HL-60/S4 treated with retinoic acid at 250 ng/mL for 4 days and 3 days (cell line): ENCODE measurements around the gene SCN4B.

Source experiments
- in situ Hi-C: fragments of 300-500 bp; cut with MboI; formaldehyde crosslinking; loops from 2 replicates; pipeline ENCODE4 v1.7.0; 2022; ENCODE audit warnings: low sequenced_read_pairs

SCN4B gene

GRCh38 chr11:118105657-118106305, 46.8 kb downstream of the SCN4B start:
- in situ Hi-C loops, result no loop called here

GRCh38 chr11:118104491-118104890, 48.1 kb downstream of the SCN4B start:
- in situ Hi-C loops, result no loop called here

- in situ Hi-C loops, result no loop called here
These were observed 49.8 kb downstream of the SCN4B start for GRCh38 chr11:118102721-118103261.

GRCh38 chr11:118100691-118101232, 51.9 kb downstream of the SCN4B start:
- in situ Hi-C loops, result no loop called here

DNA sequence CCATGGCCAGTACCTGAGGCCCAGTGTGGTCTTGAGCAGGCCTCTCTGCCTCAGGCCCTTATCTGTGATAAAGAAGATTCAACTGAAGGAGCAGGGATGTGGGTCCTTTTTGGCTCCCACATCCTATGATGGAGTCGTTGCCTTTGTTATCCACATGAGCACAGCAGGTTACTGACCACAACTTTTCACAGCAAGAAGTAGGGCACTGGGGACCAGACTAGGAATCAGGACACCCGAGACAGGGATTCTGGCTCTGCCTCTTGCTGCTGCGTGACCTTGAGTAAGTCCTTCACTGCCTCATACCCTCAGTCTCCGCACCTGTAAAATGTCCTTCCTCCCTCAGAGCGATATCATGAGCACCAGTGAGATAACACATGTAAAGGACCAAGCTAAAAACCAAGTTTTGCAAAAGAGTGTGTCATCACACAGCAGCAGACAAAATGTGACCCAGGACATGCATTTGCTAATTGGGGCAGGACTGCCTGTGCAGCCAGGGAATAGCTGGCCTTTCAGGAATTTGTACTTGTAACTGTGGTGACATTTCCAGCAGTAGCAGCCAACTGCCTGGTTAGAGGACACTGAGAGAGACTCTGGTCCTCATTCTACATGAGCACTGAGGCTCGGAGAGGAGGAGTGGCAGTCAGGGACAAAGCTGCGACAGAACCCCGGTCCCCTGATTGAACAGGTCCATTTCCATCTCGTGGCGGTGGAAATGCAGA, 52.6 kb downstream of the SCN4B start:
- in situ Hi-C loops, result no loop called here

- in situ Hi-C loops, result no loop called here
These were observed 53.4 kb downstream of the SCN4B start for GRCh38 chr11:118098996-118099837.

DNA sequence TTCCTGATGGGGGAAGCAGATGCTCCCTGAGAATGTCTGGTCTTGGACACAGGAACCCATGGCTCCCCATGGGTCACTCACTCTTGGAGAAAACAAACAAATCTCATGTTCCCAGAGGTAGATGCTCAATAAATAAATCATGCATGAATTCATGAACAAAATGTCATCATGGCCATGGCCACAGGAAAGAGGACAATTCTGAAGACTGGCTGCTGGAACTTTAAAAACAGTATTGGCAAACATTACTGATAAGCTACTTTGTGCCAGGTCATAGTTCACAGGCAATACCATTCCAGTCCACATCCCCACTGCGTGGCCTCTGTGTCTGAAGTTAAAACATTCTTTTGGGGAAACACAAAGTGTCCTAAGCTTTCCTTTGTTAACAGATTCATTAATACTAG, 56.7 kb downstream of the SCN4B start:
- in situ Hi-C loops, result no loop called here

DNA sequence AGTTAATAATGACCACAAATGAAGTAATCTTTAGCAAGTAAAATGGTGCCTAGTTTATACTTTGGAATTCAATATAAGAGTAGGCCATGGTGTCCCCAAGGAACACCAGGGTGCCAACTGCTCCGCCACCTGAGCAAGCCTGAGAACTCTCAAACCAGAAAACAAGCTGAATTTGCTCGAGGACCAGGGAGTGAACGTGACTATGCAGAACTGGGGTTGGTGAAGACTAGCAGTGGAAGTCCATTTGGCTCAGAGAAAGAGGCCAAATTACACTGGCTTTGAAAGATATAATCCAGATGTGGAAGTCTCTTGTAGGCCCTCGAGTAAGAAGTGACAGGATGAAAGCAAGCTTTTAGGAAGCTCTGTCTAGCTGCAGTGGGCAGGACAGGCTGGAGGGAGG, 57.1 kb downstream of the SCN4B start:
- in situ Hi-C loops, result no loop called here

DNA sequence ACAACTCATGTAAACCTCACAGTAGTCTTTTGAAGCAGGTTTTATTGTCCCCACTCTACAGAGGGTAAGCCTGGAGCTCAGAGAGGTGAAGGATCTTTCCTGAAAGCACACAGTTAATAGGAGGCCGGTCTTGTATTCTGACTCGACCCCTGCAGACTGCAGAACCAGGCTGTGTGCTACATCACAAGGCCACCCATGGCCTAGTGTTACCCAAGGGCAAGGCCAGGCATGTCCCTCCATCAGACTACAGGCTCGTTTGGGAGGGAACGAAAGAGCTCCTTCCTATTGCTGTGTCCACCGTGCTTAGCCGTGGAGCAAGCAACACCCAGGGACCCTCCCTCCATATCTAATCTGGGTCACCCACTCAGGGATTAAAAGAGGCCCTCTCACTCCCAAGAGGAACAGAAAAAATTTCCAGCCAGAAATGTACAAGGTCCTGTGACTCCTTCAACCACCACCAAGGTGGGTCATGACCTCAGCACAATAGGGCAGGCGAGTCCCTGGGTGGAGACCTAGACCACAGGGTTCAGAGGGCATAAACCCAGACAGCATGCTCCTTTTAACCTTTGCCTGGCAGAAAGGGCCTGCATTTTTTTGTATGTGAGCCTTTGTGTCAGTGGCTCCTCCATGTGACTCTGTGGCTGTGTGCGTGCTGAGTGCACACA, 59.6 kb downstream of the SCN4B start:
- in situ Hi-C loops, result no loop called here

- in situ Hi-C loops, result no loop called here
These were observed 60.9 kb downstream of the SCN4B start for GRCh38 chr11:118091690-118092089.

DNA sequence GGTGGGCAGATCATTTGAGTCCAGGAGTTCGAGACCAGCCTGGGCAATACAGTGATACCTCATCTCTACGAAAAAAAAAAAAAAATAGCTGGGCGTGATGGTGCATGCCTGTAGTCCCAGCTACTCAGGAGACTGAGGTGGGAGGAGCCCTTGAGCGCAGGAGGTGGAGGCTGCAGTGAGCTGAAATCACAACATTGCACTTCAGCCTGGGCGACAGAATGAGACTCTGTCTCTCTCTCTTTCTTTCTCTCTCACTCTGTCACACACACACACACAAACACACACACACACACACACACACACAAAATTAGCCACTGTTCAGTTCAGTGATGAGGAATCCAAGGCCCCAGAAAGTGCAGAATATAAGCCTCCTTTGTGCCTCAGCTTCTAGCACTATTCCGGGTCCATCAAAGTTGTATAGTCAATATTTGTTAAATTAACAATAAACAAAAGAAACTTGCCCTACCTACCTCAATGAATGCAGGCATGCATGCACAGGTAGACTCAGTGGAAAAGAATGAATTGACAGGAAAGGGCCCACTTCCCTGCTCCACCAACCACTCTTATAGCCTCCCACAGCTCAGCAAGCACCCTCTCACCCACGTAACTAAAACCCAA, 62.0 kb downstream of the SCN4B start:
- in situ Hi-C loops, result no loop called here

DNA sequence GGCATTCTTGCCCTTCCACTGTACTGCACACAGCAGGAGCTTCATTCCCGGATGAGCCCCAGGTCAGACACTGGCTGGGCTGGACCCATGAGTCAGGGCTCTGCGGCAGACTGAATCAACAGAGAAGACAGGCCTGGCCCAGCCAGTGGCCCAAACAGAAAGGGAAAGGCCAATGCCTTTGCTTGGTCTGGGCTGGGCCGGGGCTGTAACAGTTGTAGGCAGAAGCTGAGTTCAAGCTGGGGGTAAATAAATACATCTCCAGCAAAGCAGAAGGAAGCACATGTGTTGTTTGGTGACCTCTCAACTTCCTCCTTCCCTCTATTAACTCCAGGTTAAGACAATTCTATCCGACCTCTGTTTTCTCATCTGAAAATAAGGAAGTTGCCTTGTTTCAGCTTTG, 64.1 kb downstream of the SCN4B start:
- in situ Hi-C loops, result no loop called here

- in situ Hi-C loops, result no loop called here
These were observed 64.7 kb downstream of the SCN4B start for GRCh38 chr11:118087931-118088330.

- in situ Hi-C loops, result no loop called here
These were observed 65.5 kb downstream of the SCN4B start, which contains the start of gene SMIM35 for GRCh38 chr11:118086913-118087768. SMIM35 (minus strand) TSS chr11:118086963; CDS start chr11:118086757, 206 bp downstream.

- in situ Hi-C loops, result no loop called here
These were observed 68.0 kb downstream of the SCN4B start for GRCh38 chr11:118084656-118085055.

- in situ Hi-C loops, result no loop called here
These were observed 68.4 kb downstream of the SCN4B start for GRCh38 chr11:118084247-118084646.
